Neuronal stem cell (in vitro differentiated cells): ENCODE results near the gene SUCLA2.

ENCODE experiments used
- DNase-seq: peaks from one replicate; pipeline ENCODE4 v3.0.0-alpha.2; 2013; ENCODE audit warnings: low spot score
- H2AFZ ChIP-seq: one replicate; pipeline ENCODE4 v1.6.1; 2013; ENCODE audit warnings: mild to moderate bottlenecking, low read length, inconsistent platforms
- H2AK5ac ChIP-seq: 2 replicates; pipeline ENCODE4 v1.6.1; 2013; ENCODE audit warnings: low read depth, mild to moderate bottlenecking, inconsistent platforms, low read length, moderate library complexity, mixed read lengths
- H2BK120ac ChIP-seq: 2 replicates; pipeline ENCODE4 v1.6.1; 2013; ENCODE audit warnings: low read depth, mild to moderate bottlenecking, inconsistent platforms, low read length, moderate library complexity, mixed read lengths
- H2BK12ac ChIP-seq: one replicate; pipeline ENCODE4 v1.6.1; 2013; ENCODE audit warnings: low read length, inconsistent platforms
- H2BK15ac ChIP-seq: 2 replicates; pipeline ENCODE4 v1.6.1; 2013; ENCODE audit warnings: mild to moderate bottlenecking, low read length, inconsistent platforms, mixed read lengths
- H2BK5ac ChIP-seq: one replicate; pipeline ENCODE4 v1.6.1; 2013; ENCODE audit warnings: inconsistent platforms, mild to moderate bottlenecking, low read length, moderate library complexity
- H3K14ac ChIP-seq: one replicate; pipeline ENCODE4 v1.6.1; 2013; ENCODE audit warnings: low read length, inconsistent platforms
- H3K18ac ChIP-seq: 2 replicates; pipeline ENCODE4 v1.6.1; 2013; ENCODE audit warnings: low read length, inconsistent platforms
- H3K23ac ChIP-seq: 2 replicates; pipeline ENCODE4 v1.6.1; 2013; ENCODE audit warnings: low read depth, mild to moderate bottlenecking, mixed read lengths, low read length, inconsistent platforms; ENCODE audit not compliant: poor library complexity
- H3K27ac ChIP-seq: replicated peaks from 3 replicates; pipeline ENCODE4 v1.5.1; 2013; ENCODE audit warnings: low read length, inconsistent platforms
- H3K27me3 ChIP-seq, 3 experiments: 2 replicates each; pipeline ENCODE4 v1.6.1; 2013; ENCODE audit warnings: low read length in 3 of 3, mild to moderate bottlenecking in 2 of 3, inconsistent platforms in 1 of 3, low read depth in 1 of 3, mixed read lengths in 1 of 3, moderate library complexity in 1 of 3; ENCODE audit not compliant: control insufficient read depth in 3 of 3, insufficient read depth in 3 of 3
- H3K36me3 ChIP-seq, 2 donors: replicated peaks in 1 of 2; 2 replicates each; pipeline ENCODE4 v1.6.1; 2013; ENCODE audit warnings: low read length in 2 of 2; ENCODE audit not compliant: control insufficient read depth in 2 of 2, insufficient read depth in 2 of 2
- H3K4ac ChIP-seq: 2 replicates; pipeline ENCODE4 v1.6.1; 2013; ENCODE audit warnings: inconsistent platforms, mild to moderate bottlenecking, low read length, moderate library complexity
- H3K4me1 ChIP-seq, 2 donors: 1 replicate in 1 of 2; 2 replicates in 1 of 2; pipeline ENCODE4 v1.6.1; 2013; ENCODE audit warnings: low read length in 2 of 2, low read depth in 1 of 2; ENCODE audit not compliant: control insufficient read depth in 2 of 2, insufficient read depth in 1 of 2
- H3K4me2 ChIP-seq: one replicate; pipeline ENCODE4 v1.6.1; 2013; ENCODE audit warnings: mild to moderate bottlenecking, low read length, inconsistent platforms; ENCODE audit not compliant: insufficient read depth, poor library complexity, severe bottlenecking
- H3K4me3 ChIP-seq, 2 donors: 2 replicates each; pipeline ENCODE4 v1.5.1; 2013; ENCODE audit warnings: low read length in 2 of 2, mild to moderate bottlenecking in 2 of 2, inconsistent platforms in 1 of 2, moderate library complexity in 1 of 2
- H3K79me1 ChIP-seq: one replicate; pipeline ENCODE4 v1.6.1; 2013; ENCODE audit warnings: low read depth, mild to moderate bottlenecking, inconsistent platforms, low read length, moderate library complexity
- H3K9ac ChIP-seq: one replicate; pipeline ENCODE4 v1.6.1; 2013; ENCODE audit warnings: mild to moderate bottlenecking, low read depth, low read length, inconsistent platforms; ENCODE audit not compliant: poor library complexity
- H3K9me3 ChIP-seq, 2 donors: replicated peaks in 1 of 2; 2 replicates each; pipeline versions ENCODE3 to v1.6.1; 2013; ENCODE audit warnings: low read length in 2 of 2, mild to moderate bottlenecking in 2 of 2, inconsistent platforms in 1 of 2, low read depth in 1 of 2, mixed read lengths in 1 of 2, moderate library complexity in 1 of 2; ENCODE audit not compliant: control insufficient read depth in 2 of 2, insufficient read depth in 1 of 2
- H4K8ac ChIP-seq: one replicate; pipeline ENCODE4 v1.6.1; 2013; ENCODE audit warnings: low read depth, mild to moderate bottlenecking, inconsistent platforms, low read length, moderate library complexity
- H4K91ac ChIP-seq: one replicate; pipeline ENCODE4 v1.6.1; 2013; ENCODE audit warnings: low read length, low read depth, mild to moderate bottlenecking, inconsistent platforms; ENCODE audit not compliant: poor library complexity
- WGBS, 2 donors: extraction: QIAGEN DNeasy Blood & Tissue Kit; methylation state at CpG; one replicate each; pipeline ENCODE4 v1.1.7; 2013; ENCODE audit warnings: missing lambda C conversion rate in 2 of 2, mixed read lengths in 1 of 2; ENCODE audit not compliant: insufficient read length in 2 of 2, insufficient replicate concordance in 1 of 2; ENCODE audit errors: extremely low coverage in 2 of 2; 5-methylcytosine and 5-hydroxymethylcytosine counted together

Gene SUCLA2

GRCh38 chr13:47999973-48000372, 1.1 kb downstream of the SUCLA2 start:
- peaks cover 8% of the 10 kb centered on the region for H3K79me1 ChIP-seq
- H4K91ac ChIP-seq = no peak overlapping the region
- H4K8ac ChIP-seq = no peak overlapping the region
- no peak overlapping the region for H3K4ac ChIP-seq
- no peak overlapping the region for H2BK12ac ChIP-seq
- no peak overlapping the region for H2BK15ac ChIP-seq
- no peak for DNase-seq
- H3K23ac ChIP-seq = no peak overlapping the region
- peaks cover 2 to 7% of the 10 kb centered on the region in 2 donors for H3K4me1 ChIP-seq
- peak overlapping the region; percentile 59 for H3K4me2 ChIP-seq
- peak overlapping the region in 1 of 2 donors; percentile 82 for H3K4me3 ChIP-seq
- H3K14ac ChIP-seq = no peak overlapping the region
- WGBS, 2 donors = no CpG with 5 or more reads among the region's 5 CpGs
- H3K9me3 ChIP-seq = no peaks in the 10 kb centered on the region
- no peak overlapping the region for H2AFZ ChIP-seq
- H3K18ac ChIP-seq = no peak overlapping the region
- peaks cover 0 to 42% of the 10 kb centered on the region in 2 donors for H3K36me3 ChIP-seq
- no peak overlapping the region for H3K9ac ChIP-seq
- H3K27me3 ChIP-seq = no peaks in the 10 kb centered on the region
- no peak overlapping the region for H2AK5ac ChIP-seq
- H2BK5ac ChIP-seq = no peak overlapping the region
- H2BK120ac ChIP-seq = no peak overlapping the region
- no peak overlapping the region for H3K27ac ChIP-seq

DNA sequence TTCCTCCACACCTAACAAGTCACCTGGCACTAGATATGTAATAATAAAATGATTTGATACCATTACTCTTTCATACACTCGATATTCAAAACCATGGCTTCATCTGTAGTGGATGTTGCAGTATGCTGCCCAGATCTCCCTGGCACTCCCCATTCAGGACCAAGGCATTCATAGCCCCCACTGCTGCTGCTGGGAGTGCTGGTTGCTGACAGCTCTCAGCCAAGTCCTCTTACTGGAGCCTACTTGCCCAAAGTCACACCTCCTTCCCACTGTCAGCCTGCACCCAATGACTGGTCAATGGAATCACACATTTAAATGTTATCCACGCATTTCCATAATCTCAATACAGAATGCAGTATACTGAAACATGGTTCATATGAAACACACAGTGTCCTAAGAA, 3.7 kb downstream of the SUCLA2 start:
- no peak overlapping the region for H2BK5ac ChIP-seq
- peaks cover 0 to 3% of the 10 kb centered on the region in 2 donors for H3K9me3 ChIP-seq
- H3K79me1 ChIP-seq = peaks cover 8% of the 10 kb centered on the region
- no peak overlapping the region for H3K14ac ChIP-seq
- no peak overlapping the region for H2BK15ac ChIP-seq
- H4K91ac ChIP-seq = no peak overlapping the region
- no peak overlapping the region for H3K9ac ChIP-seq
- H3K36me3 ChIP-seq = peaks cover under 1 to 64% of the 10 kb centered on the region in 2 donors
- H2BK120ac ChIP-seq = no peak overlapping the region
- no peak overlapping the region for H3K23ac ChIP-seq
- no peak overlapping the region for H2BK12ac ChIP-seq
- H3K4me2 ChIP-seq = no peak overlapping the region
- WGBS, 2 donors = no CpG with 5 or more reads among the region's 2 CpGs
- peaks cover 2 to 7% of the 10 kb centered on the region in 2 donors for H3K4me1 ChIP-seq
- H2AK5ac ChIP-seq = no peak overlapping the region
- no peak overlapping the region for H2AFZ ChIP-seq
- H3K4me3 ChIP-seq = no peak overlapping the region
- DNase-seq = no peak
- H3K4ac ChIP-seq = no peak overlapping the region
- H4K8ac ChIP-seq = no peak overlapping the region
- no peak overlapping the region for H3K27ac ChIP-seq
- H3K27me3 ChIP-seq = no peaks in the 10 kb centered on the region
- no peak overlapping the region for H3K18ac ChIP-seq

- peaks cover 5 to 91% of the 10 kb centered on the region in 2 donors for H3K36me3 ChIP-seq
- no peak overlapping the region for H2BK120ac ChIP-seq
- H3K9ac ChIP-seq = no peak overlapping the region
- no peak overlapping the region for H2AK5ac ChIP-seq
- DNase-seq = no peak
- H3K23ac ChIP-seq = no peak overlapping the region
- peaks cover 0 to 5% of the 10 kb centered on the region in 2 donors for H3K9me3 ChIP-seq
- no peak overlapping the region for H3K4ac ChIP-seq
- H3K4me1 ChIP-seq = no peaks in the 10 kb centered on the region
- WGBS, 2 donors = no CpG with 5 or more reads among the region's 4 CpGs
- no peak overlapping the region for H4K91ac ChIP-seq
- no peak overlapping the region for H2BK15ac ChIP-seq
- H3K4me2 ChIP-seq = no peak overlapping the region
- no peaks in the 10 kb centered on the region for H3K27me3 ChIP-seq
- no peak overlapping the region for H3K14ac ChIP-seq
- H4K8ac ChIP-seq = no peak overlapping the region
- H3K4me3 ChIP-seq = no peak overlapping the region
- no peak overlapping the region for H2BK12ac ChIP-seq
- no peak overlapping the region for H2BK5ac ChIP-seq
- H3K18ac ChIP-seq = no peak overlapping the region
- no peaks in the 10 kb centered on the region for H3K79me1 ChIP-seq
- H2AFZ ChIP-seq = no peak overlapping the region
- H3K27ac ChIP-seq = no peak overlapping the region
Observed at GRCh38 chr13:47991859-47992258, 9.2 kb downstream of the SUCLA2 start.

GRCh38 chr13:47990920-47991466, 10.1 kb downstream of the SUCLA2 start:
- H3K27me3 ChIP-seq = no peaks in the 10 kb centered on the region
- H3K9ac ChIP-seq = no peak overlapping the region
- H3K79me1 ChIP-seq = no peaks in the 10 kb centered on the region
- WGBS, 2 donors = no CpG with 5 or more reads among the region's 2 CpGs
- H2BK5ac ChIP-seq = no peak overlapping the region
- H3K27ac ChIP-seq = no peak overlapping the region
- no peak overlapping the region for H3K4me3 ChIP-seq
- no peak for DNase-seq
- no peak overlapping the region for H2BK15ac ChIP-seq
- H2AFZ ChIP-seq = no peak overlapping the region
- H2BK120ac ChIP-seq = no peak overlapping the region
- peaks cover 5 to 91% of the 10 kb centered on the region in 2 donors for H3K36me3 ChIP-seq
- H3K4me2 ChIP-seq = no peak overlapping the region
- H4K8ac ChIP-seq = no peak overlapping the region
- no peak overlapping the region for H2BK12ac ChIP-seq
- H3K23ac ChIP-seq = no peak overlapping the region
- no peak overlapping the region for H3K14ac ChIP-seq
- H3K4me1 ChIP-seq = no peaks in the 10 kb centered on the region
- no peak overlapping the region for H2AK5ac ChIP-seq
- no peak overlapping the region for H3K4ac ChIP-seq
- H3K9me3 ChIP-seq = peaks cover 0 to 9% of the 10 kb centered on the region in 2 donors
- no peak overlapping the region for H3K18ac ChIP-seq
- no peak overlapping the region for H4K91ac ChIP-seq
